ENCODE measurements around the gene LRCH1. TPM values are rescaled to one million over a fixed set of nuclear protein-coding genes. Genes with fewer than 3 reads are reported as not detected.
A peak's percentile ranks its signal among the peaks of the same experiment; 100 is the strongest.

LRCH1 gene
- total and polyA plus RNA-seq, 8 donors, result 2.0 to 10.5 (median 3.8) TPM

GRCh38 chr13:46782066-46782465 lies 229.1 kb downstream of the LRCH1 start:
- TF ChIP-seq CTCF (IDR thresholded peaks at IDR 0.05), result no peak
- Histone ChIP-seq H3K27ac (no peak overlapping the region), H3K9me3 (no peaks in the 10 kb centered on the region), H3K27me3 (no peaks in the 10 kb centered on the region), H3K36me3 (peaks cover 0 to 62% (median 10%) of the 10 kb centered on the region in 3 donors), H3K4me3 (no peak overlapping the region), H3K4me1 (no peaks in the 10 kb centered on the region)
- FAIRE-seq (no peak), ATAC-seq (no peak), DNase-seq (no peak)
- intact Hi-C loops (cut with DNase I), result no loop called here
- WGBS, 2 donors, result 90% methylated on average over 1 of the region's 1 CpG

GRCh38 chr13:46782691-46783090 lies 229.7 kb downstream of the LRCH1 start:
- FAIRE-seq (no peak), ATAC-seq (no peak), DNase-seq (no peak)
- Histone ChIP-seq H3K36me3 (peaks cover 0 to 57% (median 10%) of the 10 kb centered on the region in 3 donors), H3K4me1 (no peaks in the 10 kb centered on the region), H3K27me3 (no peaks in the 10 kb centered on the region), H3K4me3 (no peak overlapping the region), H3K27ac (no peak overlapping the region), H3K9me3 (no peaks in the 10 kb centered on the region)
- TF ChIP-seq CTCF (IDR thresholded peaks at IDR 0.05), result no peak
- intact Hi-C loops (cut with DNase I), result no loop called here
- 55 to 75% methylated on average over 2 of the region's 2 CpGs for WGBS, 2 donors

GRCh38 chr13:46783504-46783903 lies 230.5 kb downstream of the LRCH1 start:
- FAIRE-seq (peak; percentile 70), DNase-seq (no peak), ATAC-seq (no peak)
- Histone ChIP-seq H3K36me3 (peaks cover 0 to 48% (median 11%) of the 10 kb centered on the region in 3 donors), H3K4me1 (no peaks in the 10 kb centered on the region), H3K27me3 (no peaks in the 10 kb centered on the region), H3K9me3 (no peaks in the 10 kb centered on the region), H3K27ac (no peak overlapping the region), H3K4me3 (no peak overlapping the region)
- TF ChIP-seq CTCF (IDR thresholded peaks at IDR 0.05), result no peak
- intact Hi-C loops (cut with DNase I), result no loop called here
- WGBS, 2 donors, result 88 to 92% methylated on average over 3 of the region's 3 CpGs

- H3K27ac ChIP-seq, result no peak overlapping the region
- WGBS, 2 donors, result 94 to 95% methylated on average over 6 of the region's 6 CpGs
- H3K4me1 ChIP-seq, result peaks cover 4 to 20% (median 14%) of the 10 kb centered on the region in 3 donors
- ATAC-seq, result no peak
- H3K36me3 ChIP-seq, result peaks cover 0 to 7% (median 0%) of the 10 kb centered on the region in 3 donors
- FAIRE-seq, result no peak
- TF ChIP-seq CTCF (IDR thresholded peaks at IDR 0.05), result no peak
- no peak for DNase-seq
- intact Hi-C loops (cut with DNase I), result no loop called here
- no peaks in the 10 kb centered on the region for H3K27me3 ChIP-seq
- H3K9me3 ChIP-seq, result no peaks in the 10 kb centered on the region
- no peak overlapping the region for H3K4me3 ChIP-seq
These were observed 242.4 kb downstream of the LRCH1 start for GRCh38 chr13:46795321-46795720.

GRCh38 chr13:46796129-46796514 lies 243.2 kb downstream of the LRCH1 start:
- H3K27ac ChIP-seq, result peak overlapping the region; percentile 72 to 93 (median 83)
- no peaks in the 10 kb centered on the region for H3K9me3 ChIP-seq
- peaks cover 4 to 20% (median 14%) of the 10 kb centered on the region in 3 donors for H3K4me1 ChIP-seq
- H3K4me3 ChIP-seq, result peak overlapping the region; percentile 64 to 93 (median 78)
- FAIRE-seq (no peak), DNase-seq (no peak), ATAC-seq (no peak)
- H3K27me3 ChIP-seq, result no peaks in the 10 kb centered on the region
- H3K36me3 ChIP-seq, result no peaks in the 10 kb centered on the region
- intact Hi-C loops (cut with DNase I), result no loop called here
- no peak for TF ChIP-seq CTCF (IDR thresholded peaks at IDR 0.05)
- WGBS, 2 donors, result 66 to 69% methylated on average over 5 of the region's 5 CpGs

All from pancreas (tissue), 10 donors.